H9 (cell line): ENCODE results near the gene ASTN1. TPM values are rescaled to one million over a fixed set of nuclear protein-coding genes. Genes with fewer than 3 reads are reported as not detected.
A peak's percentile ranks its signal among the peaks of the same experiment; 100 is the strongest.

Experiments used
- DNase-seq: peaks from one replicate; pipeline ENCODE4 v3.0.0-alpha.2; 2017
- H2AFZ ChIP-seq: one replicate; pipeline ENCODE4 v1.6.1; 2013; ENCODE audit warnings: mild to moderate bottlenecking, low read length, control low read depth, moderate library complexity
- H2AK5ac ChIP-seq: 2 replicates; pipeline ENCODE4 v1.6.1; 2013; ENCODE audit warnings: low read length, control low read depth, mixed read lengths; ENCODE audit not compliant: insufficient read length
- H2BK120ac ChIP-seq: one replicate; pipeline ENCODE4 v1.6.1; 2013; ENCODE audit warnings: low read depth, mild to moderate bottlenecking, low read length, control low read depth, inconsistent platforms; ENCODE audit not compliant: poor library complexity, severe bottlenecking
- H2BK12ac ChIP-seq: 2 replicates; pipeline ENCODE4 v1.6.1; 2013; ENCODE audit warnings: low read length, control low read depth, mixed read lengths, low read depth; ENCODE audit not compliant: insufficient read length
- H2BK15ac ChIP-seq: 2 replicates; pipeline ENCODE4 v1.6.1; 2013; ENCODE audit warnings: low read depth, low read length, control low read depth
- H2BK20ac ChIP-seq: one replicate; pipeline ENCODE4 v1.6.1; 2013; ENCODE audit warnings: low read depth, mild to moderate bottlenecking, low read length, control low read depth, inconsistent platforms; ENCODE audit not compliant: poor library complexity, severe bottlenecking
- H2BK5ac ChIP-seq: 2 replicates; pipeline ENCODE4 v1.6.1; 2013; ENCODE audit warnings: low read length, control low read depth, mixed read lengths; ENCODE audit not compliant: insufficient read length
- H3K14ac ChIP-seq: 2 replicates; pipeline ENCODE4 v1.6.1; 2013; ENCODE audit warnings: low read length, control low read depth; ENCODE audit not compliant: insufficient read depth
- H3K18ac ChIP-seq: 2 replicates; pipeline ENCODE4 v1.6.1; 2013; ENCODE audit warnings: low read depth, mild to moderate bottlenecking, mixed read lengths, low read length, control low read depth; ENCODE audit not compliant: insufficient read length
- H3K23ac ChIP-seq: 2 replicates; pipeline ENCODE4 v1.6.1; 2013; ENCODE audit warnings: low read length, control low read depth, mixed read lengths, low read depth; ENCODE audit not compliant: insufficient read length
- H3K23me2 ChIP-seq: 2 replicates; pipeline ENCODE4 v1.6.1; 2013; ENCODE audit warnings: low read depth, mild to moderate bottlenecking, mixed read lengths, low read length, control low read depth; ENCODE audit not compliant: insufficient read length, poor library complexity, severe bottlenecking
- H3K27ac ChIP-seq: 2 replicates; pipeline ENCODE4 v1.5.1; 2013; ENCODE audit warnings: low read length, control low read depth, mixed read lengths, low read depth; ENCODE audit not compliant: insufficient read length
- H3K27me3 ChIP-seq: 2 replicates; pipeline ENCODE4 v1.6.1; 2013; ENCODE audit warnings: low read length, control low read depth, inconsistent platforms; ENCODE audit not compliant: insufficient read depth
- H3K4ac ChIP-seq: 2 replicates; pipeline ENCODE4 v1.6.1; 2013; ENCODE audit warnings: low read depth, mild to moderate bottlenecking, control low read depth, inconsistent platforms, low read length, moderate library complexity
- H3K4me1 ChIP-seq: 2 replicates; pipeline ENCODE4 v1.6.1; 2013; ENCODE audit warnings: low read length, control low read depth, inconsistent platforms; ENCODE audit not compliant: insufficient read depth
- H3K4me2 ChIP-seq: 2 replicates; pipeline ENCODE4 v1.6.1; 2013; ENCODE audit warnings: low read length, control low read depth, mixed read lengths; ENCODE audit not compliant: insufficient read length, insufficient read depth
- H3K56ac ChIP-seq: 2 replicates; pipeline ENCODE4 v1.6.1; 2013; ENCODE audit warnings: low read depth, mild to moderate bottlenecking, mixed read lengths, low read length, control low read depth; ENCODE audit not compliant: insufficient read length
- H3K79me1 ChIP-seq: 2 replicates; pipeline ENCODE4 v1.6.1; 2013; ENCODE audit warnings: low read depth, mild to moderate bottlenecking, moderate library complexity, low read length, control low read depth, inconsistent platforms; ENCODE audit not compliant: insufficient read depth, poor library complexity, severe bottlenecking
- H3K79me2 ChIP-seq: 2 replicates; pipeline ENCODE4 v1.6.1; 2013; ENCODE audit warnings: low read length, control low read depth, inconsistent platforms; ENCODE audit not compliant: insufficient read depth
- H3K9ac ChIP-seq: 2 replicates; pipeline ENCODE4 v1.6.1; 2013; ENCODE audit warnings: low read length, control low read depth, mixed read lengths; ENCODE audit not compliant: insufficient read length; ENCODE audit errors: extremely low read depth
- H3K9me3 ChIP-seq: one replicate; pipeline ENCODE4 v1.6.1; 2013; ENCODE audit warnings: low read depth, low read length, inconsistent platforms; ENCODE audit not compliant: control insufficient read depth
- H3T11ph ChIP-seq: one replicate; pipeline ENCODE4 v1.6.1; 2013; ENCODE audit warnings: mild to moderate bottlenecking, low read length, control low read depth, inconsistent platforms
- H4K20me1 ChIP-seq: one replicate; pipeline ENCODE4 v1.6.1; 2013; ENCODE audit not compliant: control insufficient read depth, insufficient read length, insufficient read depth
- H4K5ac ChIP-seq: 2 replicates; pipeline ENCODE4 v1.6.1; 2013; ENCODE audit warnings: low read depth, mild to moderate bottlenecking, mixed read lengths, low read length, control low read depth; ENCODE audit not compliant: insufficient read length
- H4K8ac ChIP-seq: replicated peaks from 2 replicates; pipeline ENCODE4 v1.6.1; 2013; ENCODE audit warnings: low read length, control low read depth, mixed read lengths, low read depth; ENCODE audit not compliant: insufficient read length
- H4K91ac ChIP-seq: 2 replicates; pipeline ENCODE4 v1.6.1; 2013; ENCODE audit warnings: low read depth, mild to moderate bottlenecking, moderate library complexity, mixed read lengths, low read length, control low read depth; ENCODE audit not compliant: insufficient read length
- H3K27ac Mint-ChIP-seq, 3 experiments: 2 replicates in 2 of 3; 3 replicates in 1 of 3; pipeline ENCODE4 v1.8.0; 2020 to 2021; ENCODE audit warnings: mixed read lengths in 3 of 3, mild to moderate bottlenecking in 1 of 3, moderate library complexity in 1 of 3
- H3K27me3 Mint-ChIP-seq: 2 replicates; pipeline ENCODE4 v1.8.0; 2021; ENCODE audit warnings: low read depth, mild to moderate bottlenecking, moderate library complexity, mixed read lengths
- H3K36me3 Mint-ChIP-seq, 3 experiments: 2 replicates in 2 of 3; 3 replicates in 1 of 3; pipeline ENCODE4 v1.8.0; 2020 to 2021; ENCODE audit warnings: low read depth in 3 of 3, mixed read lengths in 3 of 3; ENCODE audit not compliant: insufficient read depth in 1 of 3
- H3K4me1 Mint-ChIP-seq, 2 experiments: 2 replicates each; pipeline ENCODE4 v1.8.0; 2020; ENCODE audit warnings: mixed read lengths in 2 of 2
- H3K4me3 Mint-ChIP-seq, 2 experiments: 2 replicates in 1 of 2; 3 replicates in 1 of 2; pipeline ENCODE4 v1.8.0; 2020 to 2021; ENCODE audit warnings: mild to moderate bottlenecking in 2 of 2, mixed read lengths in 2 of 2, moderate library complexity in 1 of 2
- H3K9me3 Mint-ChIP-seq, 2 experiments: 2 replicates in 1 of 2; 3 replicates in 1 of 2; pipeline ENCODE4 v1.8.0; 2020; ENCODE audit warnings: mild to moderate bottlenecking in 2 of 2, mixed read lengths in 2 of 2, moderate library complexity in 1 of 2
- CTCF ChIP-seq: fragments of 200-600 bp; sonication (generic); conservative IDR thresholded peaks from 3 replicates; pipeline ENCODE4 v1.8.0; 2021; ENCODE audit warnings: antibody characterized with exemption, mild to moderate bottlenecking
- WGBS: extraction: QIAGEN DNeasy Blood & Tissue Kit; methylation state at CpG from one replicate; pipeline ENCODE4 v1.1.7; 2013; ENCODE audit warnings: missing lambda C conversion rate, low lambda C conversion rate, mixed read lengths; ENCODE audit not compliant: insufficient read length; ENCODE audit errors: extremely low coverage; 5-methylcytosine and 5-hydroxymethylcytosine counted together
- total RNA-seq: library from RNA; stranded (reverse); gene quantifications from 2 replicates; pipeline ENCODE4 v1.2.1, GENCODE V29; 2021

The ASTN1 gene
- total RNA-seq, 1 experiment from 2014 or later = 0.98 TPM

DNA sequence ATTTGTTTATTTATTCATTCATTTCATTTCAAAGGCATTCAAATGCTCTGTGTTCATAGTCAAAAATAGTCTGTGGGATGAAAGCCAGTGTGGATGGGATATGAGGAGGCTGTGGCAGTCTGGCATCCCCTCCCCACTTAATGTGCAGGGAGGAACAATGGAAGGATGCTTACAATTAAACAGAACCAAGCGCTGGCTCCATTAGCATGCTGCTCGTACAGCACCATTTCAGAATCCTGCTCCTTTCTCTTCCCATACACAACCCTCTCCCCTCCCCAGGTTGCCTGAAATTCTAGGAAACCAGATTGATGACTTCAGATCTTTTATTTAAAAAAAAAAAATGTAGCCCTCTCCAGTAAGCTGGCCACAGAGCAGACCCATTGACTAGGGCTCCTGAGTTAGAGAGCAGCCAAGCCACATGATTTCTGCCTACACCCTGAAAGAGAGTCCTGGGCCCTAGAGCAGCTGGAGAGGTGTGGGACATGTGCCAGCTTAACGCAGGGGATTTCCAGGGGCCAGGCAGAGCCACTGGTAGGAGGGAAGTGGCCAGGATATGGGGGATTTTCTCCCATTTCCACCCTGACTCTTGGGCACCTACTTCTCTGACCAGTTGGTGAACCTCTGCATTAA is 205.2 kb downstream of the ASTN1 start:
- Histone ChIP-seq H4K91ac (no peak overlapping the region), H3K4me2 (no peak overlapping the region), H3K14ac (peak overlapping the region; percentile 75; the same call in 1 of the 2 replicates), H3K4me1 (no peaks in the 10 kb centered on the region), H3K79me2 (no peaks in the 10 kb centered on the region), H3K4ac (no peak overlapping the region), H4K5ac (no peak overlapping the region), H2AFZ (peak overlapping the region; percentile 26), H3K27me3 (no peaks in the 10 kb centered on the region), H3K9me3 (no peaks in the 10 kb centered on the region), H3K27ac (no peak overlapping the region), H3K18ac (no peak overlapping the region), H2BK20ac (no peak overlapping the region), H2AK5ac (no peak overlapping the region), H3K56ac (no peak overlapping the region), H3K23me2 (no peaks in the 10 kb centered on the region), H3K9ac (no peak overlapping the region), H4K8ac (no peak overlapping the region), H3K79me1 (no peaks in the 10 kb centered on the region), H3K23ac (no peak overlapping the region), H2BK12ac (no peak overlapping the region), H4K20me1 (no peaks in the 10 kb centered on the region), H2BK15ac (no peak overlapping the region; the same call in 1 of the 2 replicates), H2BK5ac (no peak overlapping the region), H3T11ph (no peak overlapping the region), H2BK120ac (no peak overlapping the region)
- no peaks in the 10 kb centered on the region; a peak in 1 of 7 replicates for H3K36me3 Mint-ChIP-seq
- peaks cover 2% of the 10 kb centered on the region for H3K27me3 Mint-ChIP-seq
- no peak overlapping the region for H3K4me3 Mint-ChIP-seq
- TF ChIP-seq CTCF = no peak
- peaks cover 12 to 14% of the 10 kb centered on the region in 2 experiments for H3K4me1 Mint-ChIP-seq
- H3K27ac Mint-ChIP-seq = no peak overlapping the region
- DNase-seq = no peak
- H3K9me3 Mint-ChIP-seq = no peaks in the 10 kb centered on the region
- no CpG with 5 or more reads among the region's 3 CpGs for WGBS
